Subcutaneous abdominal adipose tissue (tissue), 5 donors: Measurements from ENCODE around the gene TCP11L1.
A peak's percentile ranks its signal among the peaks of the same experiment; 100 is the strongest.

ENCODE experiments used
- H3K27ac ChIP-seq: one replicate; pipeline ENCODE4 v1.7.0; 2013; ENCODE audit warnings: low read depth, mild to moderate bottlenecking, inconsistent platforms, low read length, moderate library complexity
- H3K27me3 ChIP-seq, 5 donors: one replicate each; pipeline ENCODE4 v1.7.0; 2013; ENCODE audit warnings: low read length in 5 of 5, inconsistent platforms in 1 of 5; ENCODE audit not compliant: control insufficient read depth in 5 of 5, insufficient read depth in 4 of 5
- H3K36me3 ChIP-seq, 5 donors: one replicate each; pipeline ENCODE4 v1.7.0; 2013; ENCODE audit warnings: low read length in 5 of 5; ENCODE audit not compliant: control insufficient read depth in 5 of 5, insufficient read depth in 5 of 5
- H3K4me1 ChIP-seq, 5 donors: one replicate each; pipeline ENCODE4 v1.7.0; 2013; ENCODE audit warnings: low read length in 5 of 5, mild to moderate bottlenecking in 3 of 5, moderate library complexity in 1 of 5; ENCODE audit not compliant: control insufficient read depth in 5 of 5, insufficient read depth in 5 of 5
- H3K4me3 ChIP-seq, 5 donors: one replicate each; pipeline ENCODE4 v1.7.0; 2013; ENCODE audit warnings: low read length in 5 of 5, low read depth in 1 of 5
- H3K9ac ChIP-seq, 5 donors: one replicate each; pipeline ENCODE4 v1.7.0; 2013; ENCODE audit warnings: low read length in 5 of 5, mild to moderate bottlenecking in 4 of 5, moderate library complexity in 3 of 5
- H3K9me3 ChIP-seq, 5 donors: one replicate each; pipeline ENCODE4 v1.7.0; 2013; ENCODE audit warnings: low read length in 5 of 5; ENCODE audit not compliant: control insufficient read depth in 5 of 5
- donor health status: healthy.
- donor health status: healthy.
- donor health status: healthy.
- donor health status: healthy.
- donor health status: healthy.

Gene TCP11L1

GRCh38 chr11:33015621-33016551, 23.5 kb upstream of the TCP11L1 start, which contains the start of gene DEPDC7:
TSS of gene DEPDC7 (plus strand) at chr11:33015878. CDS start at chr11:33015956, 78 bp downstream.
- Histone ChIP-seq H3K9ac (peak within 1 kb of the TSS in 2 of 5 donors; percentile 38 to 56), H3K4me3 (peak within 1 kb of the TSS; percentile 62 to 83 (median 70)), H3K36me3 (no peaks in the 10 kb centered on the region), H3K27me3 (peaks cover 0 to 4% (median 0%) of the 10 kb centered on the region in 5 donors), H3K4me1 (peaks cover 0 to 12% (median 11%) of the 10 kb centered on the region in 5 donors), H3K27ac (no peak within 1 kb of the TSS), H3K9me3 (no peaks in the 10 kb centered on the region)

- no peaks in the 10 kb centered on the region for H3K9me3 ChIP-seq
- H3K27me3 ChIP-seq: peaks cover 0 to 4% (median 0%) of the 10 kb centered on the region in 5 donors
- peak overlapping the region; percentile 62 to 83 (median 70) for H3K4me3 ChIP-seq
- H3K36me3 ChIP-seq: no peaks in the 10 kb centered on the region
- peaks cover 0 to 12% (median 11%) of the 10 kb centered on the region in 5 donors for H3K4me1 ChIP-seq
- peak overlapping the region in 2 of 5 donors; percentile 10 to 38 for H3K9ac ChIP-seq
- H3K27ac ChIP-seq: no peak overlapping the region
Observed at GRCh38 chr11:33016654-33017053, 22.7 kb upstream of the TCP11L1 start.

GRCh38 chr11:33017478-33017877, 21.9 kb upstream of the TCP11L1 start:
- H3K9me3 ChIP-seq: no peaks in the 10 kb centered on the region
- peaks cover 0 to 4% (median 0%) of the 10 kb centered on the region in 5 donors for H3K27me3 ChIP-seq
- peaks cover 0 to 12% (median 11%) of the 10 kb centered on the region in 5 donors for H3K4me1 ChIP-seq
- no peak overlapping the region for H3K9ac ChIP-seq
- no peaks in the 10 kb centered on the region for H3K36me3 ChIP-seq
- H3K27ac ChIP-seq: no peak overlapping the region
- no peak overlapping the region for H3K4me3 ChIP-seq

GRCh38 chr11:33017965-33018364, 21.4 kb upstream of the TCP11L1 start:
- Histone ChIP-seq H3K27me3 (peaks cover 0 to 4% (median 0%) of the 10 kb centered on the region in 5 donors), H3K36me3 (no peaks in the 10 kb centered on the region), H3K9ac (no peak overlapping the region), H3K4me3 (no peak overlapping the region), H3K4me1 (peaks cover 0 to 12% (median 11%) of the 10 kb centered on the region in 5 donors), H3K9me3 (no peaks in the 10 kb centered on the region), H3K27ac (no peak overlapping the region)

GRCh38 chr11:33018840-33019239, 20.5 kb upstream of the TCP11L1 start:
- H3K9me3 ChIP-seq: no peaks in the 10 kb centered on the region
- H3K4me3 ChIP-seq: no peak overlapping the region

GRCh38 chr11:33021501-33021900, 17.9 kb upstream of the TCP11L1 start:
- Histone ChIP-seq H3K27ac (no peak overlapping the region), H3K4me1 (peaks cover 0 to 3% (median under 1%) of the 10 kb centered on the region in 5 donors), H3K9me3 (no peaks in the 10 kb centered on the region), H3K4me3 (no peak overlapping the region), H3K9ac (no peak overlapping the region), H3K36me3 (no peaks in the 10 kb centered on the region), H3K27me3 (peaks cover 0 to 4% (median 0%) of the 10 kb centered on the region in 5 donors)

More at GRCh38 chr11:33018840-33019239, 20.5 kb upstream of the TCP11L1 start:
- H3K27ac ChIP-seq: no peak overlapping the region
- H3K27me3 ChIP-seq: peaks cover 0 to 4% (median 0%) of the 10 kb centered on the region in 5 donors
- H3K9ac ChIP-seq: no peak overlapping the region
- no peaks in the 10 kb centered on the region for H3K36me3 ChIP-seq
- peaks cover 0 to 12% (median 11%) of the 10 kb centered on the region in 5 donors for H3K4me1 ChIP-seq

GRCh38 chr11:33021937-33022336, 17.4 kb upstream of the TCP11L1 start:
- H3K4me1 ChIP-seq: no peaks in the 10 kb centered on the region
- no peaks in the 10 kb centered on the region for H3K9me3 ChIP-seq
- no peak overlapping the region for H3K27ac ChIP-seq
- no peak overlapping the region for H3K9ac ChIP-seq
- no peaks in the 10 kb centered on the region for H3K36me3 ChIP-seq
- no peak overlapping the region for H3K4me3 ChIP-seq
- peaks cover 0 to 4% (median 0%) of the 10 kb centered on the region in 5 donors for H3K27me3 ChIP-seq

- Histone ChIP-seq H3K27ac (no peak overlapping the region), H3K4me1 (no peaks in the 10 kb centered on the region), H3K9me3 (no peaks in the 10 kb centered on the region), H3K9ac (no peak overlapping the region), H3K27me3 (no peaks in the 10 kb centered on the region), H3K4me3 (no peak overlapping the region), H3K36me3 (no peaks in the 10 kb centered on the region)
Observed at GRCh38 chr11:33025339-33025722, 14.0 kb upstream of the TCP11L1 start.

GRCh38 chr11:33027233-33027632, 12.1 kb upstream of the TCP11L1 start:
- no peak overlapping the region for H3K9ac ChIP-seq
- no peaks in the 10 kb centered on the region for H3K36me3 ChIP-seq
- no peak overlapping the region for H3K27ac ChIP-seq
- no peaks in the 10 kb centered on the region for H3K27me3 ChIP-seq
- no peak overlapping the region for H3K4me3 ChIP-seq
- H3K9me3 ChIP-seq: no peaks in the 10 kb centered on the region
- no peaks in the 10 kb centered on the region for H3K4me1 ChIP-seq

- Histone ChIP-seq H3K27ac (no peak overlapping the region), H3K9me3 (no peaks in the 10 kb centered on the region), H3K9ac (no peak overlapping the region), H3K27me3 (no peaks in the 10 kb centered on the region), H3K36me3 (no peaks in the 10 kb centered on the region), H3K4me1 (no peaks in the 10 kb centered on the region), H3K4me3 (no peak overlapping the region)
Observed at GRCh38 chr11:33027846-33028536, 11.4 kb upstream of the TCP11L1 start.
